Transverse colon (tissue), 3 donors: ENCODE measurements around the gene ACAD8.

Experiments used
- POLR2A ChIP-seq: fragments of 450-650 bp; IDR thresholded peaks from one replicate; pipeline ENCODE4 v1.6.1; 2016; ENCODE audit warnings: antibody characterized with exemption, mild to moderate bottlenecking, moderate library complexity
- TF ChIP-seq, protein P1 (sequence below), 5 experiments: fragments of 200-600 bp in 3 of 5; fragments of 450-650 bp in 2 of 5; sonication (generic) in 3 of 5; IDR thresholded peaks; 1 replicate in 2 of 5; 2 replicates in 3 of 5; pipeline ENCODE4 v1.5.1; 2016 to 2017; ENCODE audit warnings: antibody characterized with exemption in 5 of 5, inconsistent platforms in 3 of 5, mild to moderate bottlenecking in 2 of 5, moderate library complexity in 1 of 5

DNA sequence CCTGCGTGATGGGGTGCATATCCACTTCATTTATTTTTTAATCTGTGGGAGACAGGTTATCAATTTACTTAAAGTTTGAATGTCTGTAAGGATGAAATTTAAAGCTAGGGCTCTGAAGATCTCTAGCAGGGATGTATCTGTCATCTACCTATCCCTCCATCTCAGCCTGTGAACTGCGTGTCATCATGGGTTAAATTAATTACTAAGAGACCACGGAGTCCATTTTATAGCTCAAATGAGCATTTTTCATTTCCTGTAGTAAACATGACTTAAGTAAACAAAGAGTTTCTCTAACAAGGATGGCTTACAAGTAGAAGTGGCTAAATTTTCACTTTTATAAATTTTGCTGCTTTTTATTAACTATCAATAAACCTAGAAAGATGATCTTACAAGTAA lies 19.9 kb downstream of the ACAD8 start:
- no peak for TF ChIP-seq POLR2A
- TF ChIP-seq, protein P1, sequence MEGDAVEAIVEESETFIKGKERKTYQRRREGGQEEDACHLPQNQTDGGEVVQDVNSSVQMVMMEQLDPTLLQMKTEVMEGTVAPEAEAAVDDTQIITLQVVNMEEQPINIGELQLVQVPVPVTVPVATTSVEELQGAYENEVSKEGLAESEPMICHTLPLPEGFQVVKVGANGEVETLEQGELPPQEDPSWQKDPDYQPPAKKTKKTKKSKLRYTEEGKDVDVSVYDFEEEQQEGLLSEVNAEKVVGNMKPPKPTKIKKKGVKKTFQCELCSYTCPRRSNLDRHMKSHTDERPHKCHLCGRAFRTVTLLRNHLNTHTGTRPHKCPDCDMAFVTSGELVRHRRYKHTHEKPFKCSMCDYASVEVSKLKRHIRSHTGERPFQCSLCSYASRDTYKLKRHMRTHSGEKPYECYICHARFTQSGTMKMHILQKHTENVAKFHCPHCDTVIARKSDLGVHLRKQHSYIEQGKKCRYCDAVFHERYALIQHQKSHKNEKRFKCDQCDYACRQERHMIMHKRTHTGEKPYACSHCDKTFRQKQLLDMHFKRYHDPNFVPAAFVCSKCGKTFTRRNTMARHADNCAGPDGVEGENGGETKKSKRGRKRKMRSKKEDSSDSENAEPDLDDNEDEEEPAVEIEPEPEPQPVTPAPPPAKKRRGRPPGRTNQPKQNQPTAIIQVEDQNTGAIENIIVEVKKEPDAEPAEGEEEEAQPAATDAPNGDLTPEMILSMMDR (IDR thresholded peaks at IDR 0.05), result no peak
